GM12878 (cell line): ENCODE data around the gene PITX1. TPM values are rescaled to one million over a fixed set of nuclear protein-coding genes. Genes with fewer than 3 reads are reported as not detected.

Experiments used
- ATAC-seq: fragments of 200-7000 bp; cut with Tn5 transposase; 3 replicates; pipeline ENCODE4 v1.9.1; 2020; ENCODE audit warnings: mild to moderate bottlenecking, moderate library complexity
- BruUV-seq: library from RNA; stranded (reverse); fragments of 400-500 nt; replicated peaks from 2 replicates; lab custom pipeline; 2021; lab: Mats Ljungman, UMichigan
- CTCF ChIA-PET: fragments of 300-600 bp; sonication (Branson Sonifier 250); formaldehyde crosslinking; extraction: SDS; loops from one replicate; lab custom pipeline; 2021; ENCODE audit warnings: inconsistent platforms; lab: Yijun Ruan, JAX
- POLR2A ChIA-PET: fragments of 350-600 bp; formaldehyde crosslinking; extraction: SDS; loops from one replicate; lab custom pipeline; 2021; ENCODE audit warnings: inconsistent platforms; lab: Charles Lee
- RAD21 ChIA-PET: fragments of 300-600 bp; sonication (Branson Sonifier 250); formaldehyde crosslinking; loops from one replicate; lab custom pipeline; 2023; ENCODE audit warnings: antibody characterized with exemption; ENCODE audit not compliant: unreplicated experiment; lab: Charles Lee
- SMC1A ChIA-PET: fragments of 300-600 bp; sonication (Branson Sonifier 250); formaldehyde crosslinking; loops from one replicate; lab custom pipeline; 2023; ENCODE audit not compliant: unreplicated experiment, uncharacterized antibody; lab: Charles Lee
- DNase-seq: peaks from one replicate; pipeline ENCODE4 v3.0.0-alpha.2; 2011; ENCODE audit warnings: low read depth, low spot score
- FAIRE-seq: peaks from 3 replicates; lab custom pipeline; 2011; peaks lifted over from hg19 to GRCh38; lab: Jason Lieb, UNC
- H2AFZ ChIP-seq: 2 replicates; pipeline ENCODE4 v1.6.0; 2011; ENCODE audit warnings: low read depth, low read length, control low read depth; ENCODE audit not compliant: control insufficient read depth
- H3K27ac ChIP-seq: 2 replicates; pipeline ENCODE4 v1.5.1; 2011; ENCODE audit warnings: control low read depth; ENCODE audit not compliant: control insufficient read depth, insufficient read depth
- H3K27me3 ChIP-seq, 2 experiments: replicated peaks in 1 of 2; 2 replicates each; pipeline versions ENCODE4 v1.6.0 to v1.6.1; 2011; ENCODE audit warnings: low read length in 1 of 2; ENCODE audit not compliant: control insufficient read depth in 2 of 2, insufficient read depth in 2 of 2
- H3K36me3 ChIP-seq, 2 experiments: 2 replicates each; pipeline ENCODE4 v1.5.1; 2011; ENCODE audit warnings: low read length in 1 of 2; ENCODE audit not compliant: control insufficient read depth in 2 of 2, insufficient read depth in 2 of 2
- H3K4me1 ChIP-seq: 2 replicates; pipeline ENCODE4 v1.6.1; 2011; ENCODE audit warnings: mild to moderate bottlenecking, low read length, moderate library complexity, mixed read lengths; ENCODE audit not compliant: control insufficient read depth, insufficient read depth
- H3K4me2 ChIP-seq: 2 replicates; pipeline ENCODE4 v1.6.0; 2011; ENCODE audit warnings: control low read depth; ENCODE audit not compliant: control insufficient read depth, insufficient read depth
- H3K4me3 ChIP-seq: fragments of 200-600 bp; sonication (generic); 2 replicates; pipeline ENCODE4 v1.5.1; 2016
- H3K79me2 ChIP-seq: 2 replicates; pipeline ENCODE4 v1.6.0; 2011; ENCODE audit warnings: low read length; ENCODE audit not compliant: control insufficient read depth, insufficient read depth
- H3K9ac ChIP-seq: 2 replicates; pipeline ENCODE4 v1.8.0; 2011; ENCODE audit warnings: low read length, control low read depth, mixed read lengths; ENCODE audit not compliant: control insufficient read depth, insufficient read depth
- H3K9me3 ChIP-seq: replicated peaks from 3 replicates; pipeline ENCODE4 v1.5.1; 2011; ENCODE audit warnings: mild to moderate bottlenecking, low read length; ENCODE audit not compliant: control insufficient read depth, insufficient read depth
- H4K20me1 ChIP-seq: 2 replicates; pipeline ENCODE4 v1.6.0; 2011; ENCODE audit not compliant: control insufficient read depth, insufficient read depth
- BACH1 ChIP-seq: fragments of 450-650 bp; IDR thresholded peaks from 2 replicates; pipeline ENCODE4 v1.6.1; 2017; ENCODE audit warnings: mild to moderate bottlenecking, borderline replicate concordance
- BMI1 ChIP-seq: fragments of 450-650 bp; IDR thresholded peaks from 2 replicates; pipeline ENCODE4 v1.6.1; 2016; ENCODE audit warnings: mild to moderate bottlenecking, moderate library complexity, borderline replicate concordance
- EZH2 ChIP-seq: IDR thresholded peaks from 2 replicates; pipeline ENCODE4 v1.6.1; 2012; ENCODE audit warnings: low read depth, mild to moderate bottlenecking, control low read depth, inconsistent platforms, low read length, borderline replicate concordance; ENCODE audit not compliant: control insufficient read depth
- HDAC2 ChIP-seq: fragments of 200-600 bp; sonication (generic); IDR thresholded peaks from 2 replicates; pipeline ENCODE4 v1.6.1; 2017
- HDGF ChIP-seq: fragments of 450-650 bp; IDR thresholded peaks from 2 replicates; pipeline ENCODE4 v1.6.1; 2016; ENCODE audit warnings: antibody characterized with exemption
- NKRF ChIP-seq: fragments of 450-650 bp; conservative IDR thresholded peaks from 2 replicates; pipeline ENCODE4 v1.6.1; 2017; ENCODE audit warnings: mild to moderate bottlenecking, moderate library complexity
- NR2C1 ChIP-seq: fragments of 450-650 bp; IDR thresholded peaks from 2 replicates; pipeline ENCODE4 v1.6.1; 2017; ENCODE audit warnings: antibody characterized with exemption, mild to moderate bottlenecking, moderate library complexity
- NR2C2 ChIP-seq: IDR thresholded peaks from 2 replicates; pipeline ENCODE4 v1.6.1; 2011; ENCODE audit warnings: borderline replicate concordance, low read depth; ENCODE audit not compliant: control insufficient read depth, insufficient read length
- PBX3 ChIP-seq: IDR thresholded peaks from 2 replicates; pipeline ENCODE4 v1.6.1; 2011; ENCODE audit warnings: mild to moderate bottlenecking, low read depth, low read length, moderate library complexity; ENCODE audit not compliant: insufficient replicate concordance
- POLR2A ChIP-seq: IDR thresholded peaks from 2 replicates; pipeline ENCODE4 v1.6.1; 2011; ENCODE audit warnings: low read depth, mild to moderate bottlenecking, low read length
- RBBP5 ChIP-seq: fragments of 200-600 bp; sonication (generic); conservative IDR thresholded peaks from 2 replicates; pipeline ENCODE4 v1.6.1; 2016
- RELA ChIP-seq: fragments of 450-650 bp; IDR thresholded peaks from 2 replicates; pipeline ENCODE4 v1.8.0; 2014; ENCODE audit warnings: borderline replicate concordance; ENCODE audit not compliant: partially characterized antibody
- SMARCA5 ChIP-seq: fragments of 450-650 bp; IDR thresholded peaks from 2 replicates; pipeline ENCODE4 v1.6.1; 2017; ENCODE audit warnings: mild to moderate bottlenecking
- SMC3 ChIP-seq: IDR thresholded peaks from 2 replicates; pipeline ENCODE4 v1.6.1; 2011; ENCODE audit warnings: low read length, improper control_type of control experiment, borderline replicate concordance
- SP1 ChIP-seq: IDR thresholded peaks from one replicate; pipeline ENCODE4 v1.6.1; 2011; ENCODE audit warnings: low read depth, low read length
- ZBTB4 ChIP-seq: fragments of 450-650 bp; formaldehyde crosslinking; IDR thresholded peaks from 2 replicates; pipeline ENCODE4 v1.4.0; 2022; ENCODE audit warnings: mild to moderate bottlenecking, moderate library complexity
- ZNF207 ChIP-seq: fragments of 450-650 bp; IDR thresholded peaks from 2 replicates; pipeline ENCODE4 v1.6.1; 2014; ENCODE audit warnings: antibody characterized with exemption, mild to moderate bottlenecking, borderline replicate concordance
- ZNF24 ChIP-seq: fragments of 450-650 bp; IDR thresholded peaks from 2 replicates; pipeline ENCODE4 v1.6.1; 2017; ENCODE audit warnings: antibody characterized with exemption, mild to moderate bottlenecking
- WGBS: methylation state at CpG from one replicate; pipeline ENCODE4 v1.1.6; 2016; ENCODE audit warnings: low lambda C conversion rate; ENCODE audit not compliant: insufficient replicate concordance, insufficient coverage; ENCODE audit errors: missing lambda C conversion rate; 5-methylcytosine and 5-hydroxymethylcytosine counted together
- in situ Hi-C: fragments of 300-500 bp; cut with MboI; formaldehyde crosslinking; loops from 9 replicates; pipeline ENCODE4 v1.14.3; 2018; ENCODE audit warnings: mixed read lengths
- intact Hi-C: fragments of 100-400 bp; cut with micrococcal nuclease; formaldehyde crosslinking; loops from one replicate; pipeline ENCODE4 v1.14.2; 2022; ENCODE audit not compliant: unreplicated experiment
- polyA plus RNA-seq, 11 experiments: library from polyadenylated mRNA; depleted of rRNA in 4 of 11; unstranded in 6 of 11; stranded (reverse) in 5 of 11; fragments of >200 nt; fragmentation: Nextera tagmentation in 4 of 11; fragmentation: Illumina TruSeq in 1 of 11; extraction: Ambion mirVana in 4 of 11; extraction: Trizol in 1 of 11; gene quantifications; 1 replicate in 1 of 11; 2 replicates in 10 of 11; pipeline versions ENCODE4 v1.2.1 to v1.2.3, GENCODE V29; 2011 to 2016; ENCODE audit warnings: inconsistent platforms in 2 of 11, missing spikeins in 2 of 11, low read depth in 1 of 11
- total RNA-seq, 4 experiments: library from RNA; depleted of rRNA in 3 of 4; stranded (reverse); fragments of >200 nt in 3 of 4; fragmentation: Illumina TruSeq in 1 of 4; extraction: Trizol in 1 of 4; gene quantifications; 2 replicates each; pipeline versions ENCODE4 v1.2.1 to v1.2.3, GENCODE V29; 2013 to 2021
- TF ChIP-seq, protein P1 (sequence below), 3 experiments: IDR thresholded peaks in 2 of 3; conservative IDR thresholded peaks in 1 of 3; 2 replicates each; pipeline ENCODE4 v1.5.1; 2011; ENCODE audit warnings: low read depth in 3 of 3, low read length in 3 of 3, mild to moderate bottlenecking in 3 of 3, control low read depth in 2 of 3, moderate library complexity in 2 of 3, inconsistent platforms in 1 of 3, mixed read lengths in 1 of 3; ENCODE audit not compliant: control insufficient read depth in 2 of 3, insufficient read depth in 1 of 3; ENCODE audit errors: extremely low read depth in 1 of 3

Gene PITX1
- total and polyA plus RNA-seq, 10 of the 15 experiments (the other 5 are each of a cell fraction or from before 2014, with no cell fraction given): 0.16 to 1.1 (median 0.68) TPM; not detected in 5

GRCh38 chr5:135008556-135008955 is 25.5 kb downstream of the PITX1 start:
- no peaks in the 10 kb centered on the region for H4K20me1 ChIP-seq
- RAD21 ChIA-PET: no interaction called here
- no peak for FAIRE-seq
- SMC1A ChIA-PET: no interaction called here
- no peak overlapping the region for H3K4me3 ChIP-seq
- no peak overlapping the region for H3K9ac ChIP-seq
- POLR2A ChIA-PET: no interaction called here
- no peak overlapping the region for H3K27ac ChIP-seq
- H3K4me1 ChIP-seq: no peaks in the 10 kb centered on the region
- intact Hi-C loops (no loop called here), in situ Hi-C loops (no loop called here)
- no peaks in the 10 kb centered on the region for H3K79me2 ChIP-seq
- H3K36me3 ChIP-seq: no peaks in the 10 kb centered on the region
- CTCF ChIA-PET: no interaction called here
- no peaks in the 10 kb centered on the region for H3K9me3 ChIP-seq
- H2AFZ ChIP-seq: no peak overlapping the region
- no peak for ATAC-seq
- no TSS peak for BruUV-seq
- no peak for TF ChIP-seq HDGF
- TF ChIP-seq PBX3: no peak
- TF ChIP-seq NKRF: no peak
- TF ChIP-seq POLR2A: no peak
- TF ChIP-seq ZNF24: no peak
- no peak for TF ChIP-seq BMI1
- no peak for TF ChIP-seq ZBTB4 (CRISPR knock-in tag)
- no peak for TF ChIP-seq SMC3
- no peak for TF ChIP-seq SMARCA5
- no peak for TF ChIP-seq NR2C2
- no peak for TF ChIP-seq RBBP5
- no peak for TF ChIP-seq SP1
- no peak for TF ChIP-seq RELA
- TF ChIP-seq EZH2: no peak
- TF ChIP-seq ZNF207: no peak
- TF ChIP-seq, protein P1, sequence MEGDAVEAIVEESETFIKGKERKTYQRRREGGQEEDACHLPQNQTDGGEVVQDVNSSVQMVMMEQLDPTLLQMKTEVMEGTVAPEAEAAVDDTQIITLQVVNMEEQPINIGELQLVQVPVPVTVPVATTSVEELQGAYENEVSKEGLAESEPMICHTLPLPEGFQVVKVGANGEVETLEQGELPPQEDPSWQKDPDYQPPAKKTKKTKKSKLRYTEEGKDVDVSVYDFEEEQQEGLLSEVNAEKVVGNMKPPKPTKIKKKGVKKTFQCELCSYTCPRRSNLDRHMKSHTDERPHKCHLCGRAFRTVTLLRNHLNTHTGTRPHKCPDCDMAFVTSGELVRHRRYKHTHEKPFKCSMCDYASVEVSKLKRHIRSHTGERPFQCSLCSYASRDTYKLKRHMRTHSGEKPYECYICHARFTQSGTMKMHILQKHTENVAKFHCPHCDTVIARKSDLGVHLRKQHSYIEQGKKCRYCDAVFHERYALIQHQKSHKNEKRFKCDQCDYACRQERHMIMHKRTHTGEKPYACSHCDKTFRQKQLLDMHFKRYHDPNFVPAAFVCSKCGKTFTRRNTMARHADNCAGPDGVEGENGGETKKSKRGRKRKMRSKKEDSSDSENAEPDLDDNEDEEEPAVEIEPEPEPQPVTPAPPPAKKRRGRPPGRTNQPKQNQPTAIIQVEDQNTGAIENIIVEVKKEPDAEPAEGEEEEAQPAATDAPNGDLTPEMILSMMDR (IDR thresholded peaks at IDR 0.05 in 2 of 3, conservative IDR thresholded peaks at IDR 0.05 in 1 of 3; ENCODE audit: control insufficient read depth in 2 of 3, extremely low read depth in 1 of 3, insufficient read depth in 1 of 3, low read depth in 3 of 3, low read length in 3 of 3): no peak
- no peak for TF ChIP-seq HDAC2
- no peak for TF ChIP-seq BACH1
- TF ChIP-seq NR2C1: no peak
- H3K4me2 ChIP-seq: no peak overlapping the region
- DNase-seq: no peak
- WGBS: 42% methylated on average over 8 of the region's 8 CpGs
- no peaks in the 10 kb centered on the region for H3K27me3 ChIP-seq
